HG03159 (cell line): ENCODE results near the gene LOX.
"Not testable (repeated sequence)": the region's sequence is repeated elsewhere in the genome, so short reads cannot be mapped to it uniquely, and the experiment has no call there.

Experiments used
- ATAC-seq: cut with Tn5 transposase; IDR thresholded peaks from one replicate; pipeline ENCODE4 v1.9.1; 2021; ENCODE audit warnings: mild to moderate bottlenecking, moderate library complexity; ENCODE audit not compliant: unreplicated experiment

Gene LOX

GRCh38 chr5:122099060-122099790 lies 21.2 kb upstream of the LOX start:
- ATAC-seq: no peak

GRCh38 chr5:122097391-122097790 lies 19.3 kb upstream of the LOX start:
- ATAC-seq: no peak

- no peak for ATAC-seq
Measured at GRCh38 chr5:122095158-122095557, 17.1 kb upstream of the LOX start.

- not testable (repeated sequence) for ATAC-seq
Measured at GRCh38 chr5:122094251-122094650, 16.2 kb upstream of the LOX start.

GRCh38 chr5:122093415-122094180 lies 15.5 kb upstream of the LOX start:
- ATAC-seq: no peak

- ATAC-seq: no peak
Measured at GRCh38 chr5:122091936-122092600, 14.0 kb upstream of the LOX start.

GRCh38 chr5:122089096-122090013 lies 11.3 kb upstream of the LOX start:
- ATAC-seq: no peak

- ATAC-seq: no peak
Measured at GRCh38 chr5:122085041-122085440, 7.0 kb upstream of the LOX start.

GRCh38 chr5:122083535-122083934 lies 5.5 kb upstream of the LOX start:
- ATAC-seq: no peak

GRCh38 chr5:122081541-122081940 lies 3.5 kb upstream of the LOX start:
- no peak for ATAC-seq

- ATAC-seq: no peak
Measured at GRCh38 chr5:122077366-122078115, 518 bp downstream of the LOX start.

GRCh38 chr5:122076669-122077365 lies 1.2 kb downstream of the LOX start:
- peak; percentile 54 for ATAC-seq

GRCh38 chr5:122076050-122076461 lies 2.0 kb downstream of the LOX start:
- ATAC-seq: no peak

- no peak for ATAC-seq
Measured at GRCh38 chr5:122073864-122074263, 4.2 kb downstream of the LOX start.

GRCh38 chr5:122073018-122073417 lies 5.0 kb downstream of the LOX start:
- no peak for ATAC-seq

- ATAC-seq: no peak
Measured at GRCh38 chr5:122067390-122067789, 10.7 kb downstream of the LOX start.

GRCh38 chr5:122064992-122065391 lies 13.1 kb downstream of the LOX start:
- no peak for ATAC-seq

- no peak for ATAC-seq
Measured at GRCh38 chr5:122063836-122064235, 14.2 kb downstream of the LOX start.

- no peak for ATAC-seq
Measured at GRCh38 chr5:122062205-122062604, 15.9 kb downstream of the LOX start.
